Panc1 (cell line): Measurements from ENCODE around the gene KAZALD1. TPM values are rescaled to one million over a fixed set of nuclear protein-coding genes. Genes with fewer than 3 reads are reported as not detected.
A peak's percentile ranks its signal among the peaks of the same experiment; 100 is the strongest.

Experiments used
- ATAC-seq: fragments of 200-7000 bp; cut with Tn5 transposase; 2 replicates; pipeline ENCODE4 v1.9.1; 2020; ENCODE audit warnings: mild to moderate bottlenecking, moderate library complexity
- BruUV-seq: library from RNA; stranded (reverse); fragments of 400-500 nt; replicated peaks from 2 replicates; lab custom pipeline; 2021; lab: Mats Ljungman, UMichigan
- CTCF ChIA-PET: fragments of 300-600 bp; sonication (Branson Sonifier 250); formaldehyde crosslinking; loops from one replicate; lab custom pipeline; 2022; ENCODE audit warnings: antibody characterized with exemption; lab: Charles Lee
- POLR2A ChIA-PET: fragments of 300-600 bp; sonication (Branson Sonifier 250); formaldehyde crosslinking; loops from one replicate; lab custom pipeline; 2022; ENCODE audit warnings: antibody characterized with exemption; lab: Charles Lee
- DNase-seq: peaks from one replicate; pipeline ENCODE4 v3.0.0-alpha.2; 2010; ENCODE audit warnings: low read depth, low spot score
- H3K27ac ChIP-seq: 2 replicates; pipeline ENCODE4 v1.5.1; 2011; ENCODE audit warnings: mild to moderate bottlenecking, low read length, inconsistent platforms
- H3K27me3 ChIP-seq: fragments of 200-500 bp; sonication (Bioruptor generic); 2 replicates; pipeline ENCODE4 v1.6.0; 2014; ENCODE audit warnings: low read length, inconsistent platforms; ENCODE audit not compliant: control insufficient read depth, insufficient read depth
- H3K36me3 ChIP-seq: fragments of 200-500 bp; sonication (Bioruptor generic); 2 replicates; pipeline ENCODE4 v1.5.1; 2014; ENCODE audit warnings: inconsistent platforms, mild to moderate bottlenecking, low read length, moderate library complexity; ENCODE audit not compliant: control insufficient read depth, insufficient read depth
- H3K4me1 ChIP-seq: 2 replicates; pipeline ENCODE4 v1.5.1; 2011; ENCODE audit warnings: inconsistent platforms, mild to moderate bottlenecking, low read length, moderate library complexity; ENCODE audit not compliant: control insufficient read depth, insufficient read depth
- H3K4me3 ChIP-seq, 2 experiments: 2 replicates each; pipeline ENCODE4 v1.5.1; 2011 to 2012; ENCODE audit warnings: low read depth in 2 of 2, low read length in 2 of 2, mild to moderate bottlenecking in 2 of 2, inconsistent platforms in 1 of 2, moderate library complexity in 1 of 2
- H3K9me3 ChIP-seq: fragments of 200-500 bp; sonication (Bioruptor generic); 2 replicates; pipeline ENCODE4 v1.5.1; 2014; ENCODE audit warnings: low read depth, mild to moderate bottlenecking, inconsistent platforms, low read length, moderate library complexity; ENCODE audit not compliant: control insufficient read depth, insufficient read depth
- POLR2AphosphoS5 ChIP-seq: IDR thresholded peaks from 2 replicates; pipeline ENCODE4 v1.6.1; 2012; ENCODE audit warnings: mild to moderate bottlenecking, low read depth, low read length, moderate library complexity
- SIN3A ChIP-seq: IDR thresholded peaks from 2 replicates; pipeline ENCODE4 v1.6.1; 2012; ENCODE audit warnings: low read depth, mild to moderate bottlenecking, low read length, moderate library complexity, borderline replicate concordance; ENCODE audit not compliant: insufficient read depth
- TCF7L2 ChIP-seq: IDR thresholded peaks from 2 replicates; pipeline ENCODE4 v1.6.1; 2011; ENCODE audit warnings: mild to moderate bottlenecking, low read depth, low read length, inconsistent platforms
- in situ Hi-C: cut with HindIII; loops from 2 replicates; pipeline ENCODE4 v1.10.0; 2016; ENCODE audit warnings: low sequenced_read_pairs, low pct_unique_long_range_greater_than_20kb
- intact Hi-C: fragments of 100-400 bp; cut with micrococcal nuclease; formaldehyde crosslinking; loops from one replicate; pipeline ENCODE4 v1.10.0; 2022; ENCODE audit not compliant: unreplicated experiment
- total RNA-seq: library from RNA; stranded (reverse); gene quantifications from one replicate; pipeline ENCODE4 v1.2.1, GENCODE V29; 2021; ENCODE audit not compliant: unreplicated experiment
- TF ChIP-seq, protein P1 (sequence below), 2 experiments: IDR thresholded peaks; 2 replicates each; pipeline ENCODE4 v1.6.1; 2011 to 2012; ENCODE audit warnings: low read depth in 2 of 2, control low read depth in 1 of 2, low read length in 1 of 2, mild to moderate bottlenecking in 1 of 2, moderate library complexity in 1 of 2; ENCODE audit not compliant: insufficient read depth in 1 of 2
- TF ChIP-seq, protein P2 (sequence below): fragments of 450-650 bp; IDR thresholded peaks from 2 replicates; pipeline ENCODE4 v1.5.1; 2017; ENCODE audit warnings: mild to moderate bottlenecking

Gene KAZALD1
- total RNA-seq, 1 experiment from 2014 or later, result 21.2 TPM

- CTCF ChIA-PET, result interaction anchor here (0.6 to 4.6 kb wide), 15 partner anchors 8 to 99 kb away, joined by 3 to 49 read pairs (median 6); partner anchors contain the start of genes KAZALD1, PDZD7 and SFXN3
- peak; percentile 97 for DNase-seq
- Histone ChIP-seq H3K27ac (peak overlapping the region; percentile 99), H3K4me1 (peaks cover 25% of the 10 kb centered on the region), H3K4me3 (peak overlapping the region; percentile 64 to 69), H3K27me3 (no peaks in the 10 kb centered on the region), H3K36me3 (no peaks in the 10 kb centered on the region), H3K9me3 (no peaks in the 10 kb centered on the region)
- POLR2A ChIA-PET, result interaction anchor here (0.8 to 1.4 kb wide), 5 partner anchors 9 to 24 kb away, joined by 3 to 7 read pairs (median 4); partner anchors contain the start of genes PDZD7 and SFXN3
- TF ChIP-seq, protein P1, sequence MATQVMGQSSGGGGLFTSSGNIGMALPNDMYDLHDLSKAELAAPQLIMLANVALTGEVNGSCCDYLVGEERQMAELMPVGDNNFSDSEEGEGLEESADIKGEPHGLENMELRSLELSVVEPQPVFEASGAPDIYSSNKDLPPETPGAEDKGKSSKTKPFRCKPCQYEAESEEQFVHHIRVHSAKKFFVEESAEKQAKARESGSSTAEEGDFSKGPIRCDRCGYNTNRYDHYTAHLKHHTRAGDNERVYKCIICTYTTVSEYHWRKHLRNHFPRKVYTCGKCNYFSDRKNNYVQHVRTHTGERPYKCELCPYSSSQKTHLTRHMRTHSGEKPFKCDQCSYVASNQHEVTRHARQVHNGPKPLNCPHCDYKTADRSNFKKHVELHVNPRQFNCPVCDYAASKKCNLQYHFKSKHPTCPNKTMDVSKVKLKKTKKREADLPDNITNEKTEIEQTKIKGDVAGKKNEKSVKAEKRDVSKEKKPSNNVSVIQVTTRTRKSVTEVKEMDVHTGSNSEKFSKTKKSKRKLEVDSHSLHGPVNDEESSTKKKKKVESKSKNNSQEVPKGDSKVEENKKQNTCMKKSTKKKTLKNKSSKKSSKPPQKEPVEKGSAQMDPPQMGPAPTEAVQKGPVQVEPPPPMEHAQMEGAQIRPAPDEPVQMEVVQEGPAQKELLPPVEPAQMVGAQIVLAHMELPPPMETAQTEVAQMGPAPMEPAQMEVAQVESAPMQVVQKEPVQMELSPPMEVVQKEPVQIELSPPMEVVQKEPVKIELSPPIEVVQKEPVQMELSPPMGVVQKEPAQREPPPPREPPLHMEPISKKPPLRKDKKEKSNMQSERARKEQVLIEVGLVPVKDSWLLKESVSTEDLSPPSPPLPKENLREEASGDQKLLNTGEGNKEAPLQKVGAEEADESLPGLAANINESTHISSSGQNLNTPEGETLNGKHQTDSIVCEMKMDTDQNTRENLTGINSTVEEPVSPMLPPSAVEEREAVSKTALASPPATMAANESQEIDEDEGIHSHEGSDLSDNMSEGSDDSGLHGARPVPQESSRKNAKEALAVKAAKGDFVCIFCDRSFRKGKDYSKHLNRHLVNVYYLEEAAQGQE (IDR thresholded peaks at IDR 0.05; ENCODE audit: insufficient read depth in 1 of 2, low read depth in 2 of 2, low read length in 1 of 2), result 0 out of 4 replicates have a peak, but pooled peaks of 1 of the 2 experiments have one; percentile 16
- peak; percentile 85 for TF ChIP-seq POLR2AphosphoS5
- no peak for TF ChIP-seq SIN3A
- TF ChIP-seq TCF7L2, result no peak
- TF ChIP-seq, protein P2, sequence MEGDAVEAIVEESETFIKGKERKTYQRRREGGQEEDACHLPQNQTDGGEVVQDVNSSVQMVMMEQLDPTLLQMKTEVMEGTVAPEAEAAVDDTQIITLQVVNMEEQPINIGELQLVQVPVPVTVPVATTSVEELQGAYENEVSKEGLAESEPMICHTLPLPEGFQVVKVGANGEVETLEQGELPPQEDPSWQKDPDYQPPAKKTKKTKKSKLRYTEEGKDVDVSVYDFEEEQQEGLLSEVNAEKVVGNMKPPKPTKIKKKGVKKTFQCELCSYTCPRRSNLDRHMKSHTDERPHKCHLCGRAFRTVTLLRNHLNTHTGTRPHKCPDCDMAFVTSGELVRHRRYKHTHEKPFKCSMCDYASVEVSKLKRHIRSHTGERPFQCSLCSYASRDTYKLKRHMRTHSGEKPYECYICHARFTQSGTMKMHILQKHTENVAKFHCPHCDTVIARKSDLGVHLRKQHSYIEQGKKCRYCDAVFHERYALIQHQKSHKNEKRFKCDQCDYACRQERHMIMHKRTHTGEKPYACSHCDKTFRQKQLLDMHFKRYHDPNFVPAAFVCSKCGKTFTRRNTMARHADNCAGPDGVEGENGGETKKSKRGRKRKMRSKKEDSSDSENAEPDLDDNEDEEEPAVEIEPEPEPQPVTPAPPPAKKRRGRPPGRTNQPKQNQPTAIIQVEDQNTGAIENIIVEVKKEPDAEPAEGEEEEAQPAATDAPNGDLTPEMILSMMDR, result no peak
- BruUV-seq, result TSS peak; percentile 97
- in situ Hi-C loops (no loop called here), intact Hi-C loops (loop anchor here (10.0 kb wide), 1 partner anchor 102 kb away; no protein-coding TSS in a partner anchor)
- peak; percentile 97 for ATAC-seq
These were observed 19.0 kb upstream of the KAZALD1 start for GRCh38 chr10:101042667-101043362.

DNA sequence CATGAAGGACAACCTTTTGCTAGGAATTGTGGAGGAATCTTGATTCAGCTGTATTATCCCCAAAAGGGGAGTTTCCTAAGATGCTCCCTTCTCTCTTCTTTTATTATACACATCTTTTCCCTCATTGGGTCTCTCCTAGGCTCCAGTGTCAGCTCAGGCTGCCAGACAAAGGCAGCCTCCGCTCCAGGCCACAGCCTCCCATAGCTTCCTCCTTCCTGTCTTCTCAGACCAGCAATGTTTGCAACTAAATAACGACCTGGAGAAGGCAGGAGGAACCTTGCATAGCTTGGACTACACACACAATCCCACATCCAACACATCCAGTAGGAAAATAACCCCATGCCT lies 18.5 kb upstream of the KAZALD1 start:
- intact Hi-C loops (loop anchor here (10.0 kb wide), 1 partner anchor 101 kb away; no protein-coding TSS in a partner anchor), in situ Hi-C loops (no loop called here)
- Histone ChIP-seq H3K4me3 (peak overlapping the region; percentile 64 to 69), H3K36me3 (no peaks in the 10 kb centered on the region), H3K27me3 (no peaks in the 10 kb centered on the region), H3K9me3 (no peaks in the 10 kb centered on the region), H3K27ac (peak overlapping the region; percentile 99), H3K4me1 (peaks cover 25% of the 10 kb centered on the region)
- BruUV-seq, result TSS peak; percentile 95
- ChIA-PET CTCF (interaction anchor here (0.6 to 4.6 kb wide), 14 partner anchors 8 to 120 kb away, joined by 3 to 49 read pairs (median 6); partner anchors contain the start of genes KAZALD1, PDZD7 and SFXN3), POLR2A (interaction anchor here (0.9 to 1.4 kb wide), 3 partner anchors 9 to 23 kb away, joined by 3 to 7 read pairs (median 5); partner anchors contain the start of genes PDZD7 and SFXN3)
- DNase-seq (no peak), ATAC-seq (peak; percentile 3; the same call in 1 of the 2 replicates)
- TF ChIP-seq, protein P1 (IDR thresholded peaks at IDR 0.05; ENCODE audit: insufficient read depth in 1 of 2, low read depth in 2 of 2, low read length in 1 of 2), result no peak
- TF ChIP-seq TCF7L2 (no peak), POLR2AphosphoS5 (no peak), SIN3A (no peak)
- TF ChIP-seq, protein P2, result no peak
